SK-N-SH (cell line): Measurements from ENCODE around the gene CREB5. TPM values are rescaled to one million over a fixed set of nuclear protein-coding genes. Genes with fewer than 3 reads are reported as not detected.

Source experiments
- CTCF ChIA-PET: fragments of 300-600, 350-600 bp; formaldehyde crosslinking; extraction: SDS; loops from one replicate; lab custom pipeline; 2021; lab: Yijun Ruan, JAX
- POLR2A ChIA-PET: fragments of 350-600 bp; sonication (Branson Sonifier 250); formaldehyde crosslinking; extraction: SDS; loops from one replicate; lab custom pipeline; 2020; ENCODE audit warnings: antibody characterized with exemption, inconsistent platforms; lab: Yijun Ruan, JAX
- DNase-seq: peaks from one replicate; pipeline ENCODE4 v3.0.0; 2012
- H2AFZ ChIP-seq: fragments of 200-600 bp; sonication (generic); 2 replicates; pipeline ENCODE4 v1.8.1; 2016; ENCODE audit warnings: antibody characterized with exemption, mild to moderate bottlenecking, low read depth
- H3F3A ChIP-seq: fragments of 200-600 bp; sonication (generic); replicated peaks from 2 replicates; pipeline ENCODE3; 2016; ENCODE audit warnings: antibody characterized with exemption, mild to moderate bottlenecking; ENCODE audit not compliant: insufficient read depth
- H3K27ac ChIP-seq, 2 experiments: fragments of 200-500 bp in 1 of 2; fragments of 200-600 bp in 1 of 2; sonication (Bioruptor generic) in 1 of 2; sonication (generic), shearing (Covaris generic) in 1 of 2; 2 replicates each; pipeline versions ENCODE4 v1.5.1 to v1.6.1; 2014 to 2016; ENCODE audit warnings: low read depth in 2 of 2, inconsistent platforms in 1 of 2, low read length in 1 of 2, mild to moderate bottlenecking in 1 of 2, mixed read lengths in 1 of 2
- H3K27me3 ChIP-seq: fragments of 200-600 bp; sonication (generic), shearing (Covaris generic); 2 replicates; pipeline ENCODE4 v1.6.1; 2016; ENCODE audit warnings: mixed run types; ENCODE audit not compliant: insufficient read depth
- H3K36me3 ChIP-seq, 2 experiments: fragments of 200-500 bp in 1 of 2; fragments of 200-600 bp in 1 of 2; sonication (Bioruptor generic) in 1 of 2; sonication (generic) in 1 of 2; replicated peaks in 1 of 2; 2 replicates each; pipeline versions ENCODE3 to v1.5.1; 2014 to 2016; ENCODE audit warnings: low read length in 1 of 2, mild to moderate bottlenecking in 1 of 2; ENCODE audit not compliant: insufficient read depth in 2 of 2, control insufficient read depth in 1 of 2
- H3K4me1 ChIP-seq, 2 experiments: fragments of 200-500 bp in 1 of 2; fragments of 200-600 bp in 1 of 2; sonication (Bioruptor generic) in 1 of 2; sonication (generic), shearing (Covaris generic) in 1 of 2; 2 replicates each; pipeline versions ENCODE4 v1.5.1 to v1.6.1; 2014 to 2016; ENCODE audit warnings: low read depth in 1 of 2, low read length in 1 of 2, mixed run types in 1 of 2; ENCODE audit not compliant: insufficient read depth in 2 of 2, control insufficient read depth in 1 of 2
- H3K4me2 ChIP-seq: fragments of 200-600 bp; sonication (generic), shearing (Covaris generic); 2 replicates; pipeline ENCODE4 v1.6.1; 2017; ENCODE audit warnings: mixed run types
- H3K4me3 ChIP-seq, 2 experiments: fragments of 200-500 bp in 1 of 2; fragments of 200-600 bp in 1 of 2; sonication (Bioruptor generic) in 1 of 2; sonication (generic), shearing (Covaris generic) in 1 of 2; 2 replicates each; pipeline versions ENCODE4 v1.5.1 to v1.8.1; 2014 to 2016; ENCODE audit warnings: low read depth in 2 of 2, inconsistent platforms in 1 of 2, low read length in 1 of 2, mild to moderate bottlenecking in 1 of 2, mixed read lengths in 1 of 2, moderate library complexity in 1 of 2
- H3K79me2 ChIP-seq: fragments of 200-600 bp; sonication (generic); 2 replicates; pipeline ENCODE4 v1.8.1; 2017; ENCODE audit warnings: mild to moderate bottlenecking; ENCODE audit not compliant: insufficient read depth
- H3K9ac ChIP-seq: fragments of 200-600 bp; sonication (generic); 2 replicates; pipeline ENCODE4 v1.6.1; 2017; ENCODE audit warnings: mixed run types
- H3K9me2 ChIP-seq: fragments of 200-600 bp; sonication (generic); 2 replicates; pipeline ENCODE4 v1.6.1; 2017; ENCODE audit warnings: mixed run types
- H3K9me3 ChIP-seq: fragments of 200-600 bp; sonication (generic); 2 replicates; pipeline ENCODE4 v1.6.1; 2017; ENCODE audit warnings: mixed run types, mild to moderate bottlenecking, moderate library complexity
- H4K20me1 ChIP-seq: fragments of 200-600 bp; sonication (generic); 2 replicates; pipeline ENCODE4 v1.6.1; 2017; ENCODE audit warnings: mild to moderate bottlenecking, mixed run types; ENCODE audit not compliant: insufficient read depth
- ELF1 ChIP-seq: IDR thresholded peaks from 2 replicates; pipeline ENCODE4 v1.4.0; 2012
- EP300 ChIP-seq, 2 experiments: IDR thresholded peaks; 2 replicates each; pipeline versions ENCODE4 v1.4.0 to v1.6.1; 2012; ENCODE audit warnings: borderline replicate concordance in 1 of 2, low read depth in 1 of 2, low read length in 1 of 2
- EZH2phosphoT487 ChIP-seq: fragments of 200-600 bp; sonication (generic); IDR thresholded peaks from 2 replicates; pipeline ENCODE4 v1.6.1; 2017; ENCODE audit warnings: low read depth, mixed run types, mild to moderate bottlenecking, antibody characterized with exemption, moderate library complexity, borderline replicate concordance
- FOSL2 ChIP-seq: IDR thresholded peaks from 2 replicates; pipeline ENCODE4 v1.4.0; 2012; ENCODE audit warnings: low read depth, mild to moderate bottlenecking, moderate library complexity, borderline replicate concordance
- FOXM1 ChIP-seq: IDR thresholded peaks from 2 replicates; pipeline ENCODE4 v1.4.0; 2012; ENCODE audit warnings: low read depth, mild to moderate bottlenecking
- GABPA ChIP-seq: IDR thresholded peaks from 2 replicates; pipeline ENCODE4 v1.4.0; 2012; ENCODE audit warnings: low read depth, mild to moderate bottlenecking
- GATA2 ChIP-seq: sonication (generic); formaldehyde crosslinking; IDR thresholded peaks from 2 replicates; pipeline ENCODE4 v1.5.0; 2020; ENCODE audit warnings: mild to moderate bottlenecking, missing genetic modification reagents
- JUND ChIP-seq: IDR thresholded peaks from 2 replicates; pipeline ENCODE4 v1.4.0; 2012
- MEF2A ChIP-seq: IDR thresholded peaks from 2 replicates; pipeline ENCODE4 v1.4.0; 2012; ENCODE audit warnings: low read depth, borderline replicate concordance
- MXI1 ChIP-seq: IDR thresholded peaks from 2 replicates; pipeline ENCODE4 v1.6.1; 2012; ENCODE audit warnings: mild to moderate bottlenecking, low read depth, low read length, improper control_type of control experiment
- NRF1 ChIP-seq: IDR thresholded peaks from 2 replicates; pipeline ENCODE4 v1.6.1; 2012; ENCODE audit warnings: low read depth, mild to moderate bottlenecking, low read length
- POLR2AphosphoS5 ChIP-seq: IDR thresholded peaks from 2 replicates; pipeline ENCODE4 v1.6.1; 2012; ENCODE audit warnings: low read depth, low read length
- RAD21 ChIP-seq: IDR thresholded peaks from 2 replicates; pipeline ENCODE4 v1.6.1; 2012; ENCODE audit warnings: mild to moderate bottlenecking, low read length
- RCOR1 ChIP-seq: fragments of 150-350 bp; IDR thresholded peaks from 2 replicates; pipeline ENCODE4 v1.6.1; 2017; ENCODE audit warnings: antibody characterized with exemption, low read length
- RFX5 ChIP-seq: IDR thresholded peaks from 2 replicates; pipeline ENCODE4 v1.6.1; 2012; ENCODE audit warnings: mild to moderate bottlenecking, improper control_type of control experiment, low read length
- SIN3A ChIP-seq: IDR thresholded peaks from 2 replicates; pipeline ENCODE4 v1.6.1; 2012; ENCODE audit warnings: low read depth, mild to moderate bottlenecking, low read length, moderate library complexity, borderline replicate concordance
- SMC3 ChIP-seq: IDR thresholded peaks from 2 replicates; pipeline ENCODE4 v1.6.1; 2012; ENCODE audit warnings: low read depth, low read length, improper control_type of control experiment
- TCF12 ChIP-seq: IDR thresholded peaks from 2 replicates; pipeline ENCODE4 v1.4.0; 2012
- TEAD4 ChIP-seq: IDR thresholded peaks from 2 replicates; pipeline ENCODE4 v1.4.0; 2012; ENCODE audit warnings: mild to moderate bottlenecking, borderline replicate concordance; ENCODE audit not compliant: insufficient read depth
- YY1 ChIP-seq: IDR thresholded peaks from 2 replicates; pipeline ENCODE4 v1.4.0; 2012; ENCODE audit warnings: low read depth, mild to moderate bottlenecking
- WGBS: methylation state at CpG from one replicate; pipeline ENCODE4 v1.1.6; 2017; ENCODE audit warnings: low lambda C conversion rate; 5-methylcytosine and 5-hydroxymethylcytosine counted together
- polyA plus RNA-seq, 3 experiments: library from polyadenylated mRNA; depleted of rRNA; stranded (reverse); fragments of >200 nt; gene quantifications; 2 replicates each; pipeline ENCODE4 v1.2.3, GENCODE V29; 2012
- TF ChIP-seq, protein P1 (sequence below): IDR thresholded peaks from 2 replicates; pipeline ENCODE4 v1.4.0; 2012; ENCODE audit warnings: low read depth
- TF ChIP-seq, protein P2 (sequence below): IDR thresholded peaks from 2 replicates; pipeline ENCODE4; 2012
- TF ChIP-seq, protein P3 (sequence below): fragments of 150-350 bp; IDR thresholded peaks from 2 replicates; pipeline ENCODE4 v1.6.1; 2017; ENCODE audit warnings: antibody characterized with exemption, low read length, low read depth, borderline replicate concordance
- TF ChIP-seq, protein P4 (sequence below): IDR thresholded peaks from 2 replicates; pipeline ENCODE4 v1.4.0; 2012; ENCODE audit warnings: low read depth, borderline replicate concordance
- TF ChIP-seq, protein P5 (sequence below): fragments of 200-600 bp; sonication (generic); IDR thresholded peaks from 2 replicates; pipeline ENCODE4 v1.6.1; 2017; ENCODE audit warnings: antibody characterized with exemption, mild to moderate bottlenecking, moderate library complexity

CREB5 gene
- polyA plus RNA-seq, 1 of the 3 experiments (the other 2 are of a cell fraction), result 19.3 TPM

DNA sequence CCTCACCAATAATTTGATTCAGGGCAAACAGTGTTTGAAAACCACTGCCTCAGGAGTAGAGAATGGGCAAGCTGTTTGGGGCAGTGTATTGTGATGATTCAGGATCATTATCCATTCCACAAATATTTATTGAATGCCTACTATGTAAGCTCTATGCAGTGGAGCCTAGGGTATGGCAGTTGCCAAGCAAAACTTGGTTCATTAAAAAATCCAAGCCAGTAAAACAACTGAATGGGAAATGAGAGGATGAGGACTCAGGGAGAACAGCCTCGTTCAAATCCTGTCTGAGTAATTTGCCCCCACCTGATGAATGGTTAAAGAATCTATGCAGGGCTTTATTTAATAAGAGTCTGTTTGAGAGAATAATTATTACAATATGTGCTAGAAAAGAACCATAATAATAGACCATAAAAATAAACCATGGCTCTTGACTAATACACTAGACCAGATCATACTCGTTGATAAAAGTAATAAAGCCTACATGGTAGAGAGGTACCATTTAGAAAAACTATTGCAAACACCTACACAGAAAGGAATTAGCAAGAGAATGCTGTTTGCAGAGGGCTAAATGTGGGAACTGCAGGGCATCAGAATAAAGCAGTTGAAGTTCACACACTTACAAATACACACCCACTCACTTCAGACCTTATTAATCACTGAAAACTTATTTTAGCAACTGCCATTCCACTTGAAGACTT is 71.7 kb downstream of the CREB5 start (continued):
- TF ChIP-seq, protein P1, sequence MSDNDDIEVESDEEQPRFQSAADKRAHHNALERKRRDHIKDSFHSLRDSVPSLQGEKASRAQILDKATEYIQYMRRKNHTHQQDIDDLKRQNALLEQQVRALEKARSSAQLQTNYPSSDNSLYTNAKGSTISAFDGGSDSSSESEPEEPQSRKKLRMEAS, result no peak
- TF ChIP-seq, protein P2, sequence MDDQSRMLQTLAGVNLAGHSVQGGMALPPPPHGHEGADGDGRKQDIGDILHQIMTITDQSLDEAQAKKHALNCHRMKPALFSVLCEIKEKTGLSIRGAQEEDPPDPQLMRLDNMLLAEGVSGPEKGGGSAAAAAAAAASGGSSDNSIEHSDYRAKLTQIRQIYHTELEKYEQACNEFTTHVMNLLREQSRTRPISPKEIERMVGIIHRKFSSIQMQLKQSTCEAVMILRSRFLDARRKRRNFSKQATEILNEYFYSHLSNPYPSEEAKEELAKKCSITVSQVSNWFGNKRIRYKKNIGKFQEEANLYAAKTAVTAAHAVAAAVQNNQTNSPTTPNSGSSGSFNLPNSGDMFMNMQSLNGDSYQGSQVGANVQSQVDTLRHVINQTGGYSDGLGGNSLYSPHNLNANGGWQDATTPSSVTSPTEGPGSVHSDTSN, result no peak
- TF ChIP-seq EP300 (IDR thresholded peaks at IDR 0.05; ENCODE audit: borderline replicate concordance in 1 of 2, low read depth in 1 of 2, low read length in 1 of 2) (0 out of 4 replicates have a peak, but pooled peaks of 1 of the 2 experiments have one; percentile 4), FOSL2 (peak; percentile 54; the same call in 1 of the 2 replicates), RFX5 (no peak), MXI1 (no peak), GATA2 (CRISPR knock-in tag) (no peak), POLR2AphosphoS5 (no peak), YY1 (no peak)
- TF ChIP-seq, protein P3, sequence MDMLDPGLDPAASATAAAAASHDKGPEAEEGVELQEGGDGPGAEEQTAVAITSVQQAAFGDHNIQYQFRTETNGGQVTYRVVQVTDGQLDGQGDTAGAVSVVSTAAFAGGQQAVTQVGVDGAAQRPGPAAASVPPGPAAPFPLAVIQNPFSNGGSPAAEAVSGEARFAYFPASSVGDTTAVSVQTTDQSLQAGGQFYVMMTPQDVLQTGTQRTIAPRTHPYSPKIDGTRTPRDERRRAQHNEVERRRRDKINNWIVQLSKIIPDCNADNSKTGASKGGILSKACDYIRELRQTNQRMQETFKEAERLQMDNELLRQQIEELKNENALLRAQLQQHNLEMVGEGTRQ, result no peak
- TF ChIP-seq, protein P4, sequence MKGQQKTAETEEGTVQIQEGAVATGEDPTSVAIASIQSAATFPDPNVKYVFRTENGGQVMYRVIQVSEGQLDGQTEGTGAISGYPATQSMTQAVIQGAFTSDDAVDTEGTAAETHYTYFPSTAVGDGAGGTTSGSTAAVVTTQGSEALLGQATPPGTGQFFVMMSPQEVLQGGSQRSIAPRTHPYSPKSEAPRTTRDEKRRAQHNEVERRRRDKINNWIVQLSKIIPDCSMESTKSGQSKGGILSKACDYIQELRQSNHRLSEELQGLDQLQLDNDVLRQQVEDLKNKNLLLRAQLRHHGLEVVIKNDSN, result no peak
- TF ChIP-seq, all 33 proteins: peak for 4

DNA sequence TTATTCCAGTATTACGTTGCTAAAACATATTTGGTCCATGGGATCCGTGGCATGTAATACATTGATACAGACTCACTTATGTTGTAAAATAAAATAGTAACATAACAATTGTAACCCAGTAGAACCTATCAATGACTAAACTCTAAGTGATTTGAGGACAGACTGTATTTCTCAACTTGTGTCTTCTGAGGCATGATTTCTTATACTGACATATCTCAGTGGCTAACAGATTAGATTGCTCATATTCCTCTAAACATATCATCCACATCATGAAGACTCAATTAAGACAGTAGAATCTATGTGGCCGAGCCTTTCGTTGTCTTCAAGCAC is 72.3 kb downstream of the CREB5 start:
- peaks cover 5% of the 10 kb centered on the region for H3F3A ChIP-seq
- 56% methylated on average over 4 of the region's 4 CpGs for WGBS
- ChIA-PET CTCF (interaction anchor here (0.9 kb wide), 1 partner anchor 169 kb away, joined by 3 read pairs; no protein-coding TSS in a partner anchor), POLR2A (no interaction called here)
- no peaks in the 10 kb centered on the region for H3K27me3 ChIP-seq
- peaks cover 9 to 19% of the 10 kb centered on the region in 2 experiments; a peak in 3 of 4 replicates for H3K4me1 ChIP-seq
- H3K79me2 ChIP-seq, result no peaks in the 10 kb centered on the region
- H2AFZ ChIP-seq, result no peak overlapping the region
- no peaks in the 10 kb centered on the region for H3K9me3 ChIP-seq
- no peaks in the 10 kb centered on the region for H3K36me3 ChIP-seq
- peak overlapping the region; percentile 10; the same call in 1 of the 2 replicates for H3K4me2 ChIP-seq
- no peak overlapping the region for H3K4me3 ChIP-seq
- no peak overlapping the region for H3K9ac ChIP-seq
- no peak for DNase-seq
- no peak overlapping the region for H3K27ac ChIP-seq
- no peaks in the 10 kb centered on the region for H4K20me1 ChIP-seq
- TF ChIP-seq EZH2phosphoT487 (no peak), SIN3A (no peak), GATA2 (CRISPR knock-in tag) (no peak), SMC3 (no peak), FOXM1 (no peak), MEF2A (no peak), TCF12 (no peak), RCOR1 (no peak), GABPA (no peak), NRF1 (no peak), ELF1 (no peak), RAD21 (no peak), RFX5 (no peak), TEAD4 (no peak), JUND (no peak)
- TF ChIP-seq, protein P5, sequence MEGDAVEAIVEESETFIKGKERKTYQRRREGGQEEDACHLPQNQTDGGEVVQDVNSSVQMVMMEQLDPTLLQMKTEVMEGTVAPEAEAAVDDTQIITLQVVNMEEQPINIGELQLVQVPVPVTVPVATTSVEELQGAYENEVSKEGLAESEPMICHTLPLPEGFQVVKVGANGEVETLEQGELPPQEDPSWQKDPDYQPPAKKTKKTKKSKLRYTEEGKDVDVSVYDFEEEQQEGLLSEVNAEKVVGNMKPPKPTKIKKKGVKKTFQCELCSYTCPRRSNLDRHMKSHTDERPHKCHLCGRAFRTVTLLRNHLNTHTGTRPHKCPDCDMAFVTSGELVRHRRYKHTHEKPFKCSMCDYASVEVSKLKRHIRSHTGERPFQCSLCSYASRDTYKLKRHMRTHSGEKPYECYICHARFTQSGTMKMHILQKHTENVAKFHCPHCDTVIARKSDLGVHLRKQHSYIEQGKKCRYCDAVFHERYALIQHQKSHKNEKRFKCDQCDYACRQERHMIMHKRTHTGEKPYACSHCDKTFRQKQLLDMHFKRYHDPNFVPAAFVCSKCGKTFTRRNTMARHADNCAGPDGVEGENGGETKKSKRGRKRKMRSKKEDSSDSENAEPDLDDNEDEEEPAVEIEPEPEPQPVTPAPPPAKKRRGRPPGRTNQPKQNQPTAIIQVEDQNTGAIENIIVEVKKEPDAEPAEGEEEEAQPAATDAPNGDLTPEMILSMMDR, result no peak
- TF ChIP-seq, protein P4, result no peak
- H3K9me2 ChIP-seq, result no peaks in the 10 kb centered on the region
